ENCODE data around the gene NGFR.

Gene NGFR

GRCh38 chr17:49460401-49460800 is 34.7 kb upstream of the NGFR start:
- Histone ChIP-seq H3K27me3 (ENCODE audit: insufficient read depth, low read depth) (peaks cover 100% of the 10 kb centered on the region), H3K79me2 (ENCODE audit: insufficient read depth, low read depth) (no peaks in the 10 kb centered on the region), H3K4me2 (no peak overlapping the region), H3K36me3 (ENCODE audit: insufficient read depth) (no peaks in the 10 kb centered on the region), H4K20me1 (ENCODE audit: insufficient read depth) (no peaks in the 10 kb centered on the region), H2AFZ (ENCODE audit: low read depth) (no peak overlapping the region), H3K4me1 (ENCODE audit: low read depth, poor library complexity, severe bottlenecking) (no peaks in the 10 kb centered on the region), H3K9ac (no peak overlapping the region), H3K27ac (no peak overlapping the region), H3K4me3 (IDR thresholded peaks at IDR 0.05; ENCODE audit: insufficient read depth, low read depth, low read length) (no peak overlapping the region)
- TF ChIP-seq CTCF (conservative IDR thresholded peaks at IDR 0.05; ENCODE audit: low read depth, low read length): no peak

- Histone ChIP-seq H3K4me2 (no peak overlapping the region), H4K20me1 (ENCODE audit: insufficient read depth) (no peaks in the 10 kb centered on the region), H3K4me1 (ENCODE audit: low read depth, poor library complexity, severe bottlenecking) (no peaks in the 10 kb centered on the region), H3K27ac (no peak overlapping the region), H2AFZ (ENCODE audit: low read depth) (no peak overlapping the region), H3K4me3 (IDR thresholded peaks at IDR 0.05; ENCODE audit: insufficient read depth, low read depth, low read length) (no peak overlapping the region), H3K27me3 (ENCODE audit: insufficient read depth, low read depth) (peaks cover 100% of the 10 kb centered on the region), H3K9ac (no peak overlapping the region), H3K79me2 (ENCODE audit: insufficient read depth, low read depth) (no peaks in the 10 kb centered on the region), H3K36me3 (ENCODE audit: insufficient read depth) (no peaks in the 10 kb centered on the region)
- TF ChIP-seq CTCF (conservative IDR thresholded peaks at IDR 0.05; ENCODE audit: low read depth, low read length): no peak
These were observed 33.5 kb upstream of the NGFR start for GRCh38 chr17:49461580-49461979.

GRCh38 chr17:49464049-49464448 is 31.0 kb upstream of the NGFR start:
- Histone ChIP-seq H4K20me1 (ENCODE audit: insufficient read depth) (no peaks in the 10 kb centered on the region), H3K79me2 (ENCODE audit: insufficient read depth, low read depth) (no peaks in the 10 kb centered on the region), H3K27ac (no peak overlapping the region), H3K4me2 (no peak overlapping the region), H3K4me1 (ENCODE audit: low read depth, poor library complexity, severe bottlenecking) (no peaks in the 10 kb centered on the region), H2AFZ (ENCODE audit: low read depth) (no peak overlapping the region), H3K27me3 (ENCODE audit: insufficient read depth, low read depth) (peaks cover 100% of the 10 kb centered on the region), H3K9ac (no peak overlapping the region), H3K36me3 (ENCODE audit: insufficient read depth) (no peaks in the 10 kb centered on the region), H3K4me3 (IDR thresholded peaks at IDR 0.05; ENCODE audit: insufficient read depth, low read depth, low read length) (no peak overlapping the region)
- no peak for TF ChIP-seq CTCF (conservative IDR thresholded peaks at IDR 0.05; ENCODE audit: low read depth, low read length)

- H3K36me3 ChIP-seq (ENCODE audit: insufficient read depth): no peaks in the 10 kb centered on the region
- no peak overlapping the region for H2AFZ ChIP-seq (ENCODE audit: low read depth)
- H3K27me3 ChIP-seq (ENCODE audit: insufficient read depth, low read depth): peaks cover 100% of the 10 kb centered on the region
- H3K79me2 ChIP-seq (ENCODE audit: insufficient read depth, low read depth): no peaks in the 10 kb centered on the region
- no peaks in the 10 kb centered on the region for H4K20me1 ChIP-seq (ENCODE audit: insufficient read depth)
- no peak overlapping the region for H3K4me2 ChIP-seq
- TF ChIP-seq CTCF (conservative IDR thresholded peaks at IDR 0.05; ENCODE audit: low read depth, low read length): no peak
- no peak overlapping the region for H3K4me3 ChIP-seq (IDR thresholded peaks at IDR 0.05; ENCODE audit: insufficient read depth, low read depth, low read length)
- H3K4me1 ChIP-seq (ENCODE audit: low read depth, poor library complexity, severe bottlenecking): no peaks in the 10 kb centered on the region
- no peak overlapping the region for H3K27ac ChIP-seq
- H3K9ac ChIP-seq: no peak overlapping the region
These were observed 29.7 kb upstream of the NGFR start for GRCh38 chr17:49465331-49465903.

Data from KMS-11 (cell line).